Anterior cingulate cortex (tissue), 58 donors: ENCODE data around the gene BBIP1.
"Not testable (repeated sequence)": the region's sequence is repeated elsewhere in the genome, so short reads cannot be mapped to it uniquely, and the experiment has no call there.

Experiments
- DNase-seq, 58 donors: peaks; one replicate each; lab custom pipeline; 2025; lab: John Stamatoyannopoulos, UW

Gene BBIP1

DNA sequence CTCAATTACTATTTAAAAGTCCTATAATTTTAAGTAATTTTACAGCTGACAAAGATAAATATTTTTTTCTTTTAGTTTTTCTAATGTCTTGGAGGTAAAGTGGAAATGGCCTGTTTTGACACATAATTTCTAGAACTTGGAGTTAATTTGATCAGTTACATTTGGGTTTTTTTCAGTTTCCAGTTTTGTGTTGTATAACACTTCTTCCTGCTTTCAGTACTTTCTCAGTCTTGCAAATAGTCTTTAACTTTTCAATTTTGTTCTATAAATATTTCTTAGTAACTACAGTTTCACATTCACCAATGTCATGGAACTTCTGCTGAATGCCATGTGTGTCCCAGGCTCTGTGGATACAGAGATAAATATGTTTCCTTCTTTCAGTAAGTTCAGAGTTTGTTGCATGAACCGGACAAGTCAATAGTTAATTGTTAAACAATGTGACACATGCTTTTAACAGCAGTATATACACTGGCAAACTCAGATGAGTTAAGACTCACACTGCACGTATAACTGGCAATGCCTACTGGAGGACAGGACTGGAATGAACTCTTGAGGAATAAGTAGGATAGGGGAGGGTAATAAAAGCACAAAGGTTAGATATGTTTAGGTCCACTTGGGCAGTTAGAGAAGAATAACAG is 5.0 kb upstream of the BBIP1 start:
- no peak for DNase-seq

DNA sequence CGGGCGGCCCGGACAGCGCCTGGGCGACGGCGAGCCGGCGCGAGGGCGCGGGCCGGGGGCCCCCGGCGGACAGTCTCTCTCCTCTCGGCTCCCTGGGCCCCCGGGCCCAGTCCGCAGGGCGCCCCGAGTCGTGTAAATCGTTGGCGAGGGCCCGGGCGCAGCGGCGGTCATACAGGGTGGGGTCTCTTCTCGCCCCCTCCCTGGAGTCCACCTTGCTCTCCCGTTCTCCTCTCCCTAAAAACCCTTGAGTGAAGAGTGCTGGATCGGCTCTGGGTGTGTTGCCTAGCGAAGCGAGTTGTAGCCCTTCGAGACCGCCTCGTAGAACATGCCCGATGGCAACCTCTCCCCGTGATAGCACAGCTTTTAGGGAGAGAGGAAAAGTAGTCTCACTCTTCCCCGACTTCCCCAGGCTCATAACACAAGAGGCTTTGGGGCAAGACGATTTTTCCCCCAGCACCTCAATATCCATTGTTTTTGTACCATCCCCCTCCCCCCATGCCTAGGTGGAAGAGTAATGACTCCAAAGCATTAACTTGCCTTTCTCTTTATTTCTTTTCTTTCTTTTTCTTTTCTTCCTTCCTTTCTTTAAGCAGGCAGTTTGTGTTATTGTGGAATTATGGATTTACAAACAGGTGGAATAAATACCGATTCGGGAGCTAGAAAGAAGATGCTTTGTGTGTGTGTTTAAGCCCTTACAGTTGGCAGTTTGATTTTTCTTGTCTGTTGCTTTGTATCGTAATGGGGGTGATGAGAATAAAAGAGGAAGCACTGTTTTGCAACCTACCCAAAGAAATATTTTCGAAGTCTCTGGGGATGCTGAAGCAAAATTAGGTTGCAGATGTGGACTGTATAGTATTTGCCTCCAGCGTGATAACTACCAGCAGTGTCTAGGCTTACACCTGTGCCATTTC is 1.2 kb upstream of the BBIP1 start:
- DNase-seq: peak in 27 of 58 donors; percentile 1 to 50 (median 23)

DNA sequence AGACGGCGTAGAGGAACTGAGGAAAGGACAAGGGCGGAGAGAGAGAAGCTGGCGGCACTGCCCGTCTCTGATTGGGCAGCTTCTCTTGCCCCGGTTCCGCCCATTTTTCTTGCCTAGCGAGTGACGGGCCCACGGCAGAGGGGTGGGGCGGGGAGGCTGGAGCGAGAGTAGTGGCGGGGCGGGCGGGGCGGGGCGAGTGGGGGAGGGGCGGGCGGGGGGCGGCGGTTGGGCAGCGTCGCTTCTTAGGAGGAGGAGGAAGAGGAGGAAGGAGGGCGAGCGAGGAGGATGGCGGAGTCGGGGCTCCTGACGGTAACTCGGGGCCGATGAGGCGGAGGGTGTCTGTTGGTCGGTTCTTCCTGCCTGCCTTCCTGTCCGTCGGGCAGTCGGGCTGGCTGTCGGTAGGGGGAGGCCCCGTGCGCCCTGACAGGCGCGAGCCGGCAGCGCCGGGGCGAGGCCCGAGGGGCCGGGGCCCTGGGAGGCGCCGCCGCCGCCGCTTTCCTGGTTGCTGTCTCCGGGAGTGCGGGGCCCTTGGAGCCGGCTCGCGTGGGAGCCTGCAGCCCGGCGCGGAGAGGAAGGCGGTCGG is 460 bp upstream of the BBIP1 start, which contains the start of gene SHOC2:
Gene SHOC2, plus strand, starts transcription at position 256 of the 583 bp plus-strand sequence. CDS start 44,755 bp downstream, outside the sequence.
- DNase-seq: peak in 50 of 58 donors; percentile 77 to 100 (median 99)

DNA sequence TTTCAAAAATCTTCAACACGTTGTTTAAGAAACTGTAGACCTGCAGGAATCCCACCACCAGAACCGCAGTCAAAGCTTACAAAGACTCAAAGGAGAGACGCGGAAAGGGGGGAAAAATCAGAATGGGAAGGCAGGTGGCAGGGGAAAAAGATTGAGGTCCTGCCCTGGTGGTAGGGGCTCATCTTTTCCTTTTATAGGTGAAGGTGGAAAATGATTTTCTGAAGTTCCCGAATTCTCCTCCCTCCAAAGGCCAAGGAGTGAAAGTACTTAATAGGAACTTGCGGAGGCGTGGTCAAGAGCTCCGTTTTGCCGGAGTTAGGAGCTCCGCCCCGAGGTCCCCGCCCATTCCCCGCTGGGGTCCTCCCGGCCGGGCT is 724 bp downstream of the BBIP1 start:
- DNase-seq: peak in 6 of 58 donors; percentile 32 to 87 (median 79)

DNA sequence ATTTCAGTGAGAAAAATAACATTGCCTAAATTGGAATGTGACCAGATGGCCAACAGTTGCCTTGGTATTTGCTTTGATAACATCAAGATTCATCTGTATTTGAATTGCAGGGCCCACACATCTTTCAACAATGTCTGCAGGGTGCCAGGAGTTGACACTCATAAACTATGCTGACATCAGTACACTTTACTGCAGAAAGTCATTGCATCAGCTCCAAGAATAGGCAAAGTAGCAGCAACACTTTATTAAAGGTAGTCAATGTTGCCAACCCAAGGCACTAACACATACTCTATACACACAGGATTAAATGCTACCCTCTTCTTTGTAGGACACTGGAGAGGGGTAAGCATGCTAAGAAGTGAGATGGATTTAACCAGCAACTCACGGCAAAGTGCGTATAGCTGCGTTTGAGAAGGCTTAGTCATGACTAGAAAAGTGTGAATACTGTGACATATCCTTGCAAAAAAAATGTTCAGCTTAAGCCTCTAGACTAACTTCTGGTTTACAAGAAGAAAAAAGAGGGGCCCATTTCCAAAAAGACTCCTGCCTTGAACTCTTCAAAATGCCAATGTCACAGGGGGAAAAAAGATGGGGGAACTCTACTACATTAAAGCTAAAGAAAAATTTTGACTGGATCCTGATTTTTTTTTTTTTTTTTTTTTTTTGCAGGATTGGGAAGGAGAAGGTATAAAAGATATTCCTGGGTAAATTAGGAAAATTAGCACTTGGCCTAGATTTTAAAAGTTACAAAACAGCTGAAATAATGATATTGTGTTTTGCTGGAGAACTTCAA is 2.2 kb downstream of the BBIP1 start:
- DNase-seq: peak in 2 of 58 donors; percentile 16 to 25

DNA sequence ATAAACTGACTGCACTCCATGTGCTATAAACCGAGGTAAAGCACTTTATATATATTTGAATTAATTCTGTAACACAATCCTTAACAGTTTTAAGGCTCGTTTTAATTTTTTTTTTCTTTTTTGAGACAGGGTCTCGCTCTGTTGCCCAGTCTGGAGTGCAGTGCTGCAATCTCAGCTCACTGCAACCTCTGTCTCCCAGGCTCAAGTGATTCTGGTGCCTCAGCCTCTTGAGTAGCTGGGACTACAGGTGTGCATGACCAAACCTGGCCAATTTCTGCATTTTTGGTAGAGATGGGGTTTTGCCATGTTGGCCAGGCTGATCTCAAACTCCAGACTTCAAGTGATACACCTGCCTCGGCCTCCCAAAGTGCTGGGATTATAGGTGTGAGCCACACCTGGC is 3.4 kb downstream of the BBIP1 start:
- not testable (repeated sequence) for DNase-seq

DNA sequence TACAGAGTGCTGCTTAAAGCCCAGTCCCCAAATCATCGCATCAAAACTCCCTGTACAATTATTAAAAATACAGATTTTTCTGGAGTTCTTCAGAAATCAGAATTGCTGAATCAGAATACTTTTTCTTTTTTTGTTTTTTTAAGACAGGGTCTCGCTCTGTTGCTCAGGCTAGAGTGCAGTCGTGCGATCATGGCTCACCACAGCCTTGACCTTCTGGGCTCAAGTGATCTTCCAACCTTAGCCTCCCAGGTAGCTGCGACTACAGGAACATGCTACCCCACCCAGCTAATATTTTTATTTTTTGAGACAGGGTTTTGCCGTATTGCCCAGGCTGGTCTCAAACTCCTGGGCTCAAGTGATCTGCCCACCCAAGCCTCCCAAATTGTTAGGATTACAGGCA is 3.9 kb downstream of the BBIP1 start:
- no peak for DNase-seq

DNA sequence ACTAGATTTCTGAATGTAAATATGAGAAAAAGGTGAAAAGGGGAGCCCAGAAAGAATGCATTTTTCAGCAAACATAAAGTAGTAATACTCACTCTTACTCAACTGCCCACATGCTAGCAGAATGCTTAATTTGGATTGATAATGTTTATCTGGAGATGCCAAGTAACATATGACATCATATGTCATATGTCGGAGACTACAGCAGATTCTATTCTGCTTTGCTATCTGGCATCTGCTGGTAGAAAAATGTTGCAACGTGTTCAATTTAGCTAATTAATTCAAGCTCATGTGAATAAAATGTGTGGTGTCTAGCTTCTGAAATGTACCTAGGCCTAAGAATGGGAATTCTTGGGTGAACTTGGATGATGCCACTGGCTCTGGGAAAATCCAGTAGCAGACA is 4.5 kb downstream of the BBIP1 start:
- DNase-seq: no peak

DNA sequence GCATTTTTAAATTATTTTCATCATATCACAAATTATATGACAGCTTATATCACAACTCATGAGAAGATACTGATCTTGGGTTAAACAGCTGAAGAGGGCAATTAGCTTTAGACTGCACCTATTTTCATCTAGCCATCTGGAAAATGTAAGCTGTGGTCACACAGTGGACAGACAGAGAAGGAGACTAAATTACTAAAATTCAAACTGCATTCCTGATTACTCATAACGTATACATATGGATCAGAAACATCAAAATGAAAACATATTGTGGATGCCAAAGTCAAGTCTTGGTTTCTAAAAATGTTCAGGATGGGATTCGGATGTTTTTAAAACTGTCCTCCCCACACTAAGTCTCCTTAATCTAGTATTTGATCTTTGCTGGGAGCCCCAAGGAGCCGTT is 6.6 kb downstream of the BBIP1 start:
- no peak for DNase-seq

DNA sequence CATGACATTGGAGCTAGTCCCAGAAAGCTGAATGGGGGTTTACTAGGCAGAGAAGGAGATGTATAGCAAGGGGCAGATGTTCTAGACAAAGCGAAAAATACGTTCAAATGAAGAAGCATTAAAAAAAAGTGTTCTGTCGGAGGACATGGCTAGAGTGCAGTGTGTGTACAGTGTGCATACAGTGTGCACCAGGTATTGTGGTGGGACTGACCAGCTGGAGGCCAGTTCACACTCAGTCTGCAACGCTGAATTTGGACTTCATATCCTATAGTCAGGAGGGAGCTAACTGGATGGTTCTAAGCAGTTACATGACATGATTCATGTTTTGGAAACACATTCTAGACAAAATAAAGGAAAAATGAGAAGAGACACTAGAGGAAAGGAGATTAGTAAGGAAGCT is 8.8 kb downstream of the BBIP1 start:
- DNase-seq: no peak

DNA sequence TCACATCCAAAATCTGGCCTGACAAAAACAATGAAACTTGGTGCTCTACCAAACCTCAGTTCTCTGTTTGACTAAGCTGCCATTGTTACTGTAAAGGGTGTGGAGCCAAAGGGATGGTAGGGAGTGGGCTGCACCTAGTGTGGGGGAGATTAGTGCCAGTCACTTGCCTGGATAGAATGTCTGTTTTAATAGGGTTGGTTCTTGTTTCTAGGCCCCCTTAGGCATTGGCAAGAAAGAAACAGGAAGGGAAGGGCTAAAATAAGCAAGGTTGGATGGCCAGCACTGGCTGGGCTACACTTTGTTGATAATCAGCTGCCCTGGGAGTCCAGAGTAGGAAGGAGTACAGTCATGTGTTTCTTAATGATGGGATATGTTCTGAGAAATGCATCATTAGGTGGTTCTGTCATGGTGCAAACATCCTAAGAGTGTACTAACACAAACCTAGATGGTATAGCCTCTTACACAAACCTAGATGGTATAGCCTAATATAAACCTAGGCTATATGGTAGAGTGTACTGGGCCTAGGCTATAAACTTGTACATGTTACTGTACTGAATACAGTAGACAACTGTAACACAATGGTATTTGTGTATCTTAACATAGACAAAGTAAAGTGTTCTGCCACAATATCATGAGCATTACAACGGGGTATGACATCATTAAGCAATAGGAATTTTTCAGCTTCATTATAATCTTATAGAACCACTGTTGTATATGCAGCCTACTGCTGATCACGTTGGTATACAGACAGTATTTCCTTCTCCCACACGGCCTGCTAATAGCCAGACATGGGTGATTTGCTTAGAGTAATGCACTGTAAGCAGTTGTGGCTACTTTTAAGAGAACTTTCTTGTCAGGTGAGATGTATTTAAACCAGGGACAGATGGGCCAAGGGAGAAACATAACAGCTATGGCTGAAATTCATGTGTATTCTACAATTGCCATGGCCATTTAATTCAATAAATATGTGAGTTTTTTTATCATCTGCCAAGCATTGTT is 15.4 kb downstream of the BBIP1 start:
- no peak for DNase-seq

DNA sequence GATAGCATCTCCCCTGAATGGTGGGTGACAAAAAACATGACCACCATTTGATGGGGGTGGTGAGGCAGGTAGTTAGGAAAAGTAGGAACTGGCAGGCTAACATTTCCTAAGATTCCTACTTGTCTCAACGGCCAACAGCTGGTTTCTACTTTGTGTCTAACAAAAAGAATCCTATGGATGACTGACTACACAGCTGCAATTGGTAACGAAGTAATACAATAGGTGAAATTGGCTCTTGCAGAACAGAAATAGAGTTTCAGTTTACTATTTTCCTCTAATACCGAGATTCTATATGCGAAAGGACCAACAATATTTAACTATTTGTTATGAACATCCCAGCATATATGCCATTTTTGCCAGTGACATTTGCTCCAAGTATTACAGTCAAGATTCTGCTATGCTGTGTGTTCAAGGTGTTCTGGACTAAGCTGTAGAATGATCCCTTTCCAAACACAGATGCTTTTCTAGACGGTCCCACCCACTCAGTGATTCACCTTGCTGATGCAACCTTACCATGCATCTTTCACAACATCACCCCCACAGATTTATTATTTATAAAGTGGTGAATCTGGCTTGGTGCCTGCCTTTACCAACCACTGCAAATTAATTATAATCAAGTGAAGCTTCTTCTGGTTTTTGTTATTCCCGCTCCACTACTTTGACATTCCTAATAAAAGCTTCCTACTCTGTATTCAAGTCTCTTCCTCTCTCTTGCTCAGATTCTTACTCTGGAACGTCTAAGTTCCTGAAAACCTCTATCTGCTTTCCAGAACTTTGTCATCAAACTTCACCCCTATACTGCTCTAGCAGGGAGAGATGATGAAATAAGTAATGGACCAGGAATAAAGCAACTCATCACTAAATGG is 16.8 kb downstream of the BBIP1 start:
- DNase-seq: no peak

DNA sequence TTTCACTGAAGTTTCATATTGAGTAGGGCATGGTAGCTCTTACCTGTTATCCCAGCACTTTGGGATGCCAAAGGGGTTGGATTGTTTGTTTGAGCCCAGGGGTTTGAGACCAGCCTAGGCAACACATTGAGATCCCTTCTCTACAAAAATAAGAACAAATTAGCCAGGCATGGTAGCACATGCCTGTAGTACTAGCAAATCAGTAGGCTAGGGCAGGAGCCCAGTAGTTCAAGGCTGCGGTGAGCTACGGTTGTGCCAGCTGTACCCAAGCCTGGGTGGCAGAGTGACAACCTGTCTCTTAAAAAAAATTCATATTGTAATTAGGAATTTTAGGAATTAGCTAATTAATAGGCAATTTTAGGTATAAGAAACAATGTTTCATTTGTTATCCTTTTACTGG is 18.0 kb downstream of the BBIP1 start:
- no peak for DNase-seq

DNA sequence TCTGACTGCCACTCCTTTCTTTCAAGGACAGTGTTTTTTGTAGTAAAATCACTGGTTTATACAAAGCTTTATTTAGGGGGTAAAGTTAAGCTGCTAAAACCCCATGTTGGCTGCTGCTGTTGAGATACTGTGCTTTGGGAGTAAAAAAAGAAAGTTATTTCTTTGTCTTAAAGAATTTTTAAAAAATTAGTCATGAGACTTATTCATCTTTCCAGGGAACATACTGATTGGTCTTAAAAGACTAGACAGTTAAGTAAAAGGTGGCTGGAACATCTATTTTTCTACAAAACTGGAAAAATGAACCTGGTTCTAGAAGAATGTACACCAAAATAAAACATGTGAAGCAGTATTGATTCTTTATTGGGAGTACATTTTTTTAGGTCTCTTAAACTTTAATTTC is 20.6 kb downstream of the BBIP1 start:
- DNase-seq: no peak

DNA sequence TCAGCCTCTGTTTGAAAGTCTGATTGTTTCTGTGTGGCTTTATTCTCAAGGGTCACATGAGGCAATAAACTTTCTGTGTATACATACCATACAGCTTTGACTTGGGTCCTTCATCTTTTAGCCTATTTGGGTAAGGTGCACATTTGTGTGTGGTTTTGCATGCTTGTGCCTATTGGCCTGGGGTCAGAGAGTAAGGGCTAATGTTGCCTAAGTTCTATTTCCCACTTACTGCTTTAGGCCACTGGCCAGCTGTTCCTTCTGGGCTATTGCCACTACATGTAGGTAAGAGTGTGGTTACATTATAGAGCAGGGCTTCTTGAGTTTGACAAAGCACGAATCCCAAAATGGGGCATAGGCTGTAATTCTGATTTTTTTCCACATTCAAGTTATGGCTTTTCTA is 21.8 kb downstream of the BBIP1 start:
- no peak for DNase-seq

DNA sequence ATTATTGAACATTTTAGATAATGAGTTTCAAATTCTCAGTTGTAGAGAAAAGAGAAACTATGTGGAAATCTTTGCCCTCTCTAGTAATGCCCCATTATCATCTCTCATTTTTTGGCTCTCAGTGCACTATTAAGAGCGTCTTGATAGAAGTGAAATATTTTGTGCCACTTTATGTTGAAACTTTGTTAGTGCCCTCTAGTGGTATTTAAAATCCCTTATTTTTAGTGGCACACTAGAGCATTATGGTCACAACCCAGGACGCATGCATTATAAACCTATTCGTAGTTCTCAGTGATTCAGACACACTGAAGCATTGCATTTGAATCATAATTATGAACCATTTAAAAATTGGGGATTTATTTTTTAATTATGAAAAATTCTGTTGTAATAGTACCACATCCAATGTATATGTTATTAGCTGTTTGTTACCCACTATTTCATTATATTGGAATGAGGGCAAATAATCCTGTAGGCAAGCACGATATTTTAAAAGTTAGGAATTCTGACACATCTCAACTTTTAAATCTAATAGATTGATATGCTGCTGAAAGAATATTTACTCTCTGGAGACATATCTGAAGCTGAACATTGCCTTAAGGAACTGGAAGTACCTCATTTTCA is 25.3 kb downstream of the BBIP1 start:
- DNase-seq: peak in 1 of 58 donors; percentile 64

DNA sequence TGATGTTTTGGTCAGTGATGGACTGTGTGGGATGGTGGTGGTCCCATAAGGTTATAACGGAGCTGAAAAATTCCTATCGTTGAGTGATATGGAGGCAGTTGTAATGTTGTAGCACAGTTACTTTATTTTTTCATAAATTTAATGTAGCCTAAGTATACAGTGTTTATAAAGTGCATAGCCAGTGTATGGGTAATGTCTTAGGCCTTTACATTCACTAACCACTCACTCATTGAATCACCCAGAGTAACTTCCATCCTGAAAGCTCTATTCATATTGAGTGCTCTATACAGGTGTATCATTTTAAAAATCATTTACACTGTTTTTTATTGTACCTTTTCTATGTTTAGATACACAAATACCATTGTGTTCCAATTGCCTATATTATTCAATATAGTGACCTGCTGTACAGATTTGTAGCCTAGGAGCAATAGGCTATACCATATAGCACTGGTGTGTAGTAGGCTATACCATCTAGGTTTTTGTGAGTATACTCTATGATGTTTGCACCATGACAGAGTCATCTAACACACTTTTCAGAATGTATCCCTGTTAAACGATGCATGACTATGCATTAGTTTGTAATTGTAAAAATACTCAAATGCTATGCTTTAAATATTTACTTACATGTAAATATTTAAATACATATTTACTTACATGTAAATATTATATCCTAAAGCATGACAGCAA is 26.2 kb downstream of the BBIP1 start:
- no peak for DNase-seq
